NCI-H82 (cell line): ENCODE data around the gene SLC4A3.

Experiments
- DNase-seq: peaks from one replicate; lab custom pipeline; 2025; lab: John Stamatoyannopoulos, UW

SLC4A3 gene

DNA sequence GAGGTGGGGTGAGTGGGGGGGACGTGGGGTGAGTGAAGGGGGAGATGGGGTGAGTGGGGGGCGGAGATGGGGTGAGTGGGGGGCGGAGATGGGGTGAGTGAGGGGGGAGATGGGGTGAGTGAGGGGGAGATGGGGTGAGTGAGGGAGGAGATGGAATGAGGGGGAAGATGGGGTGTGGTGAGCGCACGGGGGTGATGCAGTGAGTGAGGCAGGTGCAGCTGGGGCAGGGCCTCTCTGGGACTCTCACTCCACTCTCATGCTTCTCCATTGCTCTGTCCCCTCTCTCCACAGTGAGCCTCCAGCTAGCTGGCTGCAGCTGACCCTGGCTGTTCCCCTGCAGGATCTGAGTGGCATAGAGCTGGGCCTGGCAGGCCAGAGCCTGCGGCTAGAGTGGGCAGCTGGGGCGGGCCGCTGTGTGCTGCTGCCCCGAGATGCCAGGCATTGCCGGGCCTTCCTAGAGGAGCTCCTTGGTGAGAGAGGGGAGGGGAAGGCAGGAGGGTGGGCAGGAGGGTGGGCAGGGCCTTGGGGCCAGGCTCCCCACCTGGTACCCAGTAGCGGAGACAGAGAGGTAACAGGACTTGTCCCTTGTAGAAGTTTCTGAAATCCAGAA lies 13.9 kb upstream of the SLC4A3 start:
- DNase-seq, result no peak

GRCh38 chr2:219614076-219614860 lies 13.2 kb upstream of the SLC4A3 start:
- no peak for DNase-seq

- no peak for DNase-seq
Observed at GRCh38 chr2:219615036-219615435, 12.4 kb upstream of the SLC4A3 start.

DNA sequence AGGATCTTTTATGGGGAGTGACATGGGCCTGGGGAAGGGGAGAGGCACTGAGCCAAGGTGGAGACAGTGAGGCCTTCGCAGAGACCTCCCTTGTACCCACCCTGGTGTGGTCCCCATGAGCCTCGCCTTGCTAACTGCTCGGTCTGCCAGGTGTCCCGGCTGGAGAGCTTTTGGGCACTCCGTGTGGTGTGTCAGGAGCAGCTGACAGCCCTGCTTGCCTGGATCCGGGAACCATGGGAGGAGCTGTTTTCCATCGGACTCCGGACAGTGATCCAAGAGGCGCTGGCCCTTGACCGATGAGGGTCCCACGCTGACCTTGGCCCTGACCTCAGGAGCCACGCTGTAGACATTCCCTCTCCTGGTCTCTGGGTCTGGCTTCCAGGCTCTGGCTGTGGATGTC lies 11.5 kb upstream of the SLC4A3 start:
- DNase-seq, result no peak

GRCh38 chr2:219616550-219616949 lies 10.9 kb upstream of the SLC4A3 start:
- DNase-seq, result no peak

DNA sequence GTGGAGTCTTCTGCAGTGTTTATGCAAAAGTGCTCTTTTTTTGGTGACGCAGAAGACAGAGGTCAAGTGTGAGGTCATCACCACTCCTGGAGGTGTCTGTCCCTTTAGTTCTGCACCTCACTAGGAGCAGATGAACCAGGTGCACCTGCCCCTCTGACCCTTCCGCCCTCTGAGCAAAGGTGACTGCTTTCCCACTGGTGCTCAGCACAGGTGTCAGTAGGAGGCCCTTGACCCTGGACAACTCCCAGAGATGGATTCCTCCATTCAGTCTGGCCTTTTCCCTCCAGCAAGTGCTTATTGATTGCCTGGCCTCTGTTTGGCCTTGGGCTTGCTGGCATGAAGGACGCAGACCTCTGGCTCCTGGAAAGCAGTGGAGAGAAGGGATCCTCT lies 8.7 kb upstream of the SLC4A3 start:
- DNase-seq, result no peak

DNA sequence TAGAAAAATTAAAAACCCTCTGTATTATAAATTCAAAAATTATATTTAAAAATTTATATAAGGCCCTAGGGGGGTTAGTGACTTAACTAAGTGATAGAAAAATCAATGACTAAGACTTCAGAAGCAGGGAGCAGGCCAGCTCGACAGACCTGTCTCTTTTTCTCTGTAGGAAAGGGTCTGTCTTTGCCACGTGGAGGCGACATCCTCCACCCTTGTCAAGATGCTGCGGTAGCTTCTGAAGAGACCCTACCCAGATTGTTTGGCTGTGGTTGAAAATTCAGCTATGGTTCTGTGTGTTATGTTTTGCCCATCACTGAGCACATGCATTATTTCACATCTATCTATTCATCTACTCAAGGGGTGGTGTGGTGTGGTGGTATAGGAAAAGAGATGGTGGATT lies 8.2 kb upstream of the SLC4A3 start:
- DNase-seq, result peak; percentile 62

DNA sequence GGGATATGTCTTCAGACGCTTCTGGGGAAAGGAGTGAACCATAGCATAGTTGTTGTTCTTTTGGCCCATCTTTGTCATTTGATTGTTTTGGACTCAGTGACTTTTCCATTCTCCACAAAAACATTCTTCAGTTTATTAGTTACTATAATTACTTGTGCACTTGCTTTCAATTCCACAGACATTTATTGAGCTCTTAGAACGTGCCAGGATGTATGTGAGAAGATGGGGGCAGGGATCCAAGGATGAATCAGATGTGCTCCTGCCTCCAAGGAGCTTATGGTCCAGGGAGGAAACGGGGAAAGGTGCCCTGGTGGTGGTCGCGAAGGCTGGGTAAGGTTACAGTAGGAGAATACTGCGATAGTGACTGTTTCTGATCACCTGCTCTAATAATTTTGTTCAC lies 6.9 kb upstream of the SLC4A3 start:
- no peak for DNase-seq

DNA sequence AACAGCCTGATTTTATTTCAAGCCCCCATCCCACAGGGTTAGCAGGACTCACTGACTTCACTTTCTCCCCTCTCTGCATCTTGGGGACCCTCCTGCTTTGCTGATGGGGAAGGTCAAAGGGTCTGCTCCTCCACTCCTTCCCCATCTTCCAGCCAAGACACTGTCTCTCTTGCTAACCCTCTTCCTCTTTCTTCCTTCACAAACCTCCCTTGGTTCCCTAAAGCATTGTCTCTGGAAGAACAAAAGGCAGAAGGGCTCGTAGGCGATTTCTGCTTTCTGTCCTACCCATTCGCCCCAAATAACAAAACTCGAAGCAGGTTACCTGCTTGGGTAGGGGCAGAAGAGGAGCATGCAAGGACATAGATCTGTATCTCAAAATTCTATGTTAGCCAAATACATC lies 5.5 kb upstream of the SLC4A3 start:
- no peak for DNase-seq

DNA sequence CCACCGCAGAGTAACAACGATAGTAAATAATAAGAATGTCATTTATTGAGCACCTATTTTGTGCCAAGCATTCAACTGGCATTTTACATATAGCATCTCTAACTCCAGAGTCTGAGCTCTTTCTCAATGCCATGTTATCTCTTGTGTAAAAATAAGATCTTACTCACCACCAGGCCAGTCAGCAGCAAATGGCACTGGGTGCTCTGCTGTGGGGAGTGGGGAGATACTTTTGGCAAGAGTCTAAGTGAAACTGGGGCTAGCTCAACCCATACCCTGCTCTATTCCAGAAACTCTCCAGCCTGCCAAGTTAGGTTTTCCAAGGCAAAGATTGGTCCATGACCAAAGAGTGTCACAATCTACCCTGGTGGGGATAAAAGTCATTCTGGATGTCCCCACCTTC lies 5.0 kb upstream of the SLC4A3 start:
- no peak for DNase-seq

GRCh38 chr2:219624565-219624964 lies 2.9 kb upstream of the SLC4A3 start:
- no peak for DNase-seq

- DNase-seq, result no peak
Observed at GRCh38 chr2:219625179-219625578, 2.3 kb upstream of the SLC4A3 start.

DNA sequence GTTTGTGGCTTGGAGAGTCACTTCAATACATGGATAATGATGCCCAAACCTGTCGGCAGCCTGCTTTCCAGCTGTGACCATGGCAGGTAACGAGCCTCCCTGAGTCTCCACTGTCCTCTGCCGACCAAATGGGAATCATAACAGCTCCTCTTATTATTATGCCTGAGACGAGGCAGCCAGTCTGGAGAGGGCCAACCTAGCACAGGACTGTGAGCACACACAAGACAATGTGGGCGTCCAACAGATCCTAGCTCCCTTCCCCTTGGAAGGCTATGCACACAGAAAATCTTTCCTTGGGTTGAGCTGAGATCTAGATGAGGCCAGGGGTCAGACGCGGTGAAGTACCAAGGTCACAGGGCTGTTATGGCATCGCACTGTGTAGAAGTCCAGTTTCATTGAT lies 890 bp upstream of the SLC4A3 start:
- no peak for DNase-seq

GRCh38 chr2:219628235-219628985 lies 980 bp downstream of the SLC4A3 start:
- DNase-seq, result no peak

DNA sequence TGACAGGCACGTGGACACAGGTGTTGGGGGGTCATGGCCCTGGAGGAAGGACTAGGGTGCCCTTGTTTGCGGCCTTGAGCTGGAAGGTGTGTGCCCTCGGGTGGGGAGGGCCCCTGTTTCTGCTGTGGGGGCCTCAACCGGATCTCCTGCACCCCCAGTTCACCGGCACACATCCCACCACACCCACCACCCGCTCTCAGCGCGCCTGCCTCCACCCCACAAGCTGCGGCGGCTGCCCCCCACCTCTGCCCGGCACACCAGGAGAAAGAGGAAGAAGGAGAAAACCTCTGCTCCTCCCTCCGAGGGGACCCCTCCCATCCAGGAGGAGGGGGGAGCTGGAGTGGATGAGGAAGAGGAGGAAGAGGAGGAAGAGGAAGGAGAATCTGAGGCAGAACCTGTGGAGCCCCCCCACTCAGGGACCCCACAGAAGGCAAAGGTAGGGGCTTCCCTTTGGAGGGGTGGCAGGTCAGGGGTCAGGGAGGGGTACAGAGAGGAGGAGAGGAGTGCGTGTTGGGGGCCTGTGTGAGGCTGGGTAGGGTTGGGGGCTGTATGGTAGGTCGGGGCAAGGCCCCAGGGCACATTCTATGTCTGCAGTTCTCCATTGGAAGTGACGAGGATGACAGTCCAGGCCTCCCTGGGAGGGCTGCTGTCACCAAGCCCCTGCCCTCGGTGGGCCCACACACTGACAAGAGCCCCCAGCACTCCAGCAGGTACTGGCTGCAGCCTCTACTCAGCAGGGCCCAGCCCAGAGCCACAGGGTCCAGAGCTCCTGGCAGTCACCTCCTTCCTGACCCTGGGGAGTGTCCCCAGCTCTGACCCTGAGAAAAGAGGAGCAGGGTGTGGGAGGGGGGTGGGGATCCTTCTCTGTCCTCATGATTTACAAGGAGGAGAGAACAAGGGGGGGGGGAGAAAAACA lies 1.8 kb downstream of the SLC4A3 start:
- DNase-seq, result no peak

DNA sequence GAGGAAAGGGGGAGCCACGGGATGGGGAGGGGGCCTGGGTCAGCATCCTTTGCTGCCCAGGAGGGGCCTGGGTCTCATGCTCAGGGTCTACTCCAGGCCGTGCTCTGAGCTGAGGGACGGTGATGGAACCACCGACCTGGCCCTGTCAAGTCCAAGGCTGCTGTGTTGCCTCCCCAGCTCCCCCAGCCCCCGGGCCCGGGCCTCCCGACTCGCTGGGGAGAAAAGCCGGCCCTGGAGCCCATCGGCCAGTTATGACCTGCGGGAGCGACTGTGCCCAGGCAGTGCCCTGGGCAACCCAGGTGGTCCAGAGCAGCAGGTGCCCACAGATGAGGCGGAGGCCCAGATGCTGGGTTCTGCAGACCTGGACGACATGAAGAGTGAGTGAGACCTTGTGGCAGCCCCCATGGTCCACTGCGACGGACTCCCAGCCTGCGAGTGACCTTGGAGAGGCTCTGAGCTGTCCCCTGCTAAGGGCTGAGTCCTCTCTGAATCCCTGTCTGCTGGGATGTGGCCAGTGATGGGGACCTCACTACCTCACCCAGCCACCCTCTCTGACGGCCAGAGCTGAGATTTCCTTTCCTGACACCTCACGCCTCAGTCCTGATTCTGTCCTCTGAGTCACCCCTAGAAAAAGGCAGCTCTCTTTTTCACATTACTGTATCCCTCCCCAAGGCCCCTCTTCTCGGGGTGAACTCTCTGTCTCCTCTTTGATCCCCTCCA lies 2.7 kb downstream of the SLC4A3 start:
- DNase-seq, result no peak

DNA sequence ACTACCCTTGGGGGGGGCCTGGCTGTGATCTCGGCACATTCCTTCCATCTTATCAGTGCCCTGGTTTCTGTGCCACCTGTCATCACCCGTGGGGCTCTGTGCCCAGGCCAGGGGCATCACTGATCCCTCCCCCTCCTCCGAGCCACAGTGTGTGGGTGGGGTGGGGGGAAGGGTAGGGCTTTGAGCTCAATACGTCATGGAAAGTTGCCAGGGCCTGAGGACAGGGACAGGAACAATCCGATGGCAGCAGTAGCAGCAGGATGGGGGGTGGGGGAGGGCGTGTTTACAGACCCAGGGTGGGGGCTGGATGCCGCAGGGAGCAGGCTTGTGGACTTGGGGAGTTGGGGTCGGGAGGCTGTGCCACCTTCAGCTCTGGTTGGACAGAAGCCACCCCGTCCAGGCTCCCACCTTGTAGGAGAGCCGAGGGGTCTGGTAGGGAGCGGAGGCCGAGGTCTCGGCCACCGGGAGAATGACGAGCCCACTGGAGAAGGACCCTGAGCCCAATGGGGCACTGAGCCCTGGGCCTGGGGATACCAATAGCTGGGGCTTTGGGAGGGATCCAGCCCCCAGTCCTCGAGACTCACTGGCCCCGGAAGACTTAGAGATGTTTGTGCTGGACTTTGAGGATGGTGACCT lies 3.5 kb downstream of the SLC4A3 start:
- peak; percentile 33 for DNase-seq

DNA sequence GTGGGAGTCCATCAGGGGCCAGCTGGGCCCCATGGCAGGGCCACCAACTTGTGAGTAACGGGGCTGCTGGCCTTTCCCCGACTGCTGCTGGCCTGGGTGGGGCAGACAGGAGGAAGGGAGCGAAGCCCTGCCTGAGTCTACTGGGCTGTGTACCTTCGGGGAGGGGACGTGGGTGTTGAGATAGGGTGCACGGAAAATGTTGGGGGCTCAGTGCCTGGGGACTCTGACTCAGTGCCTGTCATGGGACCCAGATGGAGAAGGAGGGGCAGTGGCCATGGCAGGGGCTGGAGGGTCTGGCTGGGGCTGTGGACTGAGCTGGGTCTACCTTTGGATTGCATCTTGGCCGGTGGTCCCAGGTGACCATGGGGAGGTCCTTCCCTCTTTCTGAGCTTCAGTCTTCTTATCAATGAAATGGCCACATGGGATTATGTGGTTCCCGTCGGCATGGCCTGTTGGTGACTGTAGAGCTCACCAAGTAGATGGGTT lies 4.0 kb downstream of the SLC4A3 start:
- no peak for DNase-seq

DNA sequence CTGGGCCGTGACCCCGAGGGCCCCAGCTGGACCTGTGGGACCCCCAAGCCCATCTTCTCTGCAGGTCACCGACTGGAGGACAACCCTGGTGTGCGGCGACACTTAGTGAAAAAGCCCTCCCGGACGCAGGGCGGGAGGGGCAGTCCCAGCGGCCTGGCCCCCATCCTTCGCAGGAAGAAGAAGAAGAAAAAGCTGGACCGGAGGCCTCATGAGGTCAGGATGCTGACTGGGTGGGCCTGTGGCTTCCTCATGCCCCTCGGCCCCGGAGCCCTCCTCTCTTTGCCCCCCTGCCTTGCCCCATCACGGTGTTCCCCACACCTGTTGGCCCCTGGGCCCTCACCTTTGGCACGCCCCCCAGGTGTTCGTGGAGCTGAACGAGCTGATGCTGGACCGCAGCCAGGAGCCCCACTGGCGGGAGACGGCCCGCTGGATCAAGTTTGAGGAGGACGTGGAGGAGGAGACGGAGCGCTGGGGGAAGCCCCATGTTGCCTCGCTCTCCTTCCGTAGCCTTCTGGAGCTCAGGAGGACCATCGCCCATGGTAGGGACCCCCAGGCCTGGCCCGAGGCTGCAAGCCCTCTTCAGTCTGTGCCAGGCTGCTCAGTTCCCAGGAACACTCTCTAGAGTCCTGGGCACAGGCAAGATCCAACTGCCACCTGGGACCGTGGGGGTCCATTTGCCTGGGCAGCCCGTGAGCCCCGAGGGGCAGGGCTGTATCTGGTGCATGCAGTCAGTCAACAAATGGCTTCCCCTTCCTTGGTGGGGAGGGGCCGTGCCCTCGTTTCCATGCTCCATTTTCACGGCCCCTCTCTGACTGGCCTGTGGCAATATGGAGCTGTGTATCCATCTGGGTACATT lies 4.7 kb downstream of the SLC4A3 start:
- DNase-seq, result no peak

DNA sequence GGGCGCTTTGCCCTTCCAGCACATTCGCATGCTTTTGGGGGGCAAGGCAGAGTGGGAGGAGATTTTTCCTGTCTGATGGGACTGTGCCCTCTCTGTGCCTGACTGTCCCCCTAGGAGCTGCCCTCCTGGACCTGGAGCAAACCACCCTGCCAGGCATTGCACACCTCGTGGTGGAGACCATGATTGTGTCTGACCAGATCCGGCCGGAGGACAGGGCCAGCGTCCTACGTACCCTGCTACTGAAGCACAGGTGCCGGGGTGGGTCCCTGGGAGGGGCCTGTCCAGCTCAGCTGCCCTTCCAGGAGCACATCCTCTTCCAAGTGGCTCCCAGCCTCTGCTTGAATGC lies 5.3 kb downstream of the SLC4A3 start:
- DNase-seq, result no peak
